Gastroesophageal sphincter (tissue), 3 donors: ENCODE data around the gene UBE2B.

ENCODE experiments used
- POLR2A ChIP-seq, 2 donors: fragments of 450-650 bp; IDR thresholded peaks; one replicate each; pipeline ENCODE4 v1.6.1; 2017; ENCODE audit warnings: antibody characterized with exemption in 2 of 2, mild to moderate bottlenecking in 2 of 2, moderate library complexity in 1 of 2
- TF ChIP-seq, protein P1 (sequence below), 4 experiments: fragments of 200-600 bp in 2 of 4; fragments of 450-650 bp in 2 of 4; sonication (generic) in 1 of 4; IDR thresholded peaks; one replicate each; pipeline ENCODE4 v1.5.1; 2017 to 2019; ENCODE audit warnings: antibody characterized with exemption in 4 of 4, mild to moderate bottlenecking in 2 of 4, moderate library complexity in 2 of 4

DNA sequence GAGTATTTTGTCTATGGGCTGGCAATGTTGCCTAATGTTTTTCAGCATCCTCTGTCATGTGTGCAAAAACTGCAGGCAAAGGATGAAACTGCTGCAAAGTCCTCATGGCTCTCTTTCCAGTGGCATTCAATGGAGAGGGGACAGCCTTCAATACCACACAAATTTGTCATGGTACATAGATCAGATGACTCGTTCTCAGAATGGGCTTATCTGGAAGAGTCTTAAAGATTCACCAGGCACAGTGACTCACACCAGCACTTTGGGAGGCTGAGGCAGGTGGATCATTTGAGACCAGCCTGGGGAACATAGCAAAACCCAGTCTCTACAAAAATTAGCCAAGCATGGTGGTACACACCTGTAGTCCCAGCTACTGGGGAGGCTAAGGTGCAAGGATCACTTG is 35.0 kb downstream of the UBE2B start:
- TF ChIP-seq, protein P1, sequence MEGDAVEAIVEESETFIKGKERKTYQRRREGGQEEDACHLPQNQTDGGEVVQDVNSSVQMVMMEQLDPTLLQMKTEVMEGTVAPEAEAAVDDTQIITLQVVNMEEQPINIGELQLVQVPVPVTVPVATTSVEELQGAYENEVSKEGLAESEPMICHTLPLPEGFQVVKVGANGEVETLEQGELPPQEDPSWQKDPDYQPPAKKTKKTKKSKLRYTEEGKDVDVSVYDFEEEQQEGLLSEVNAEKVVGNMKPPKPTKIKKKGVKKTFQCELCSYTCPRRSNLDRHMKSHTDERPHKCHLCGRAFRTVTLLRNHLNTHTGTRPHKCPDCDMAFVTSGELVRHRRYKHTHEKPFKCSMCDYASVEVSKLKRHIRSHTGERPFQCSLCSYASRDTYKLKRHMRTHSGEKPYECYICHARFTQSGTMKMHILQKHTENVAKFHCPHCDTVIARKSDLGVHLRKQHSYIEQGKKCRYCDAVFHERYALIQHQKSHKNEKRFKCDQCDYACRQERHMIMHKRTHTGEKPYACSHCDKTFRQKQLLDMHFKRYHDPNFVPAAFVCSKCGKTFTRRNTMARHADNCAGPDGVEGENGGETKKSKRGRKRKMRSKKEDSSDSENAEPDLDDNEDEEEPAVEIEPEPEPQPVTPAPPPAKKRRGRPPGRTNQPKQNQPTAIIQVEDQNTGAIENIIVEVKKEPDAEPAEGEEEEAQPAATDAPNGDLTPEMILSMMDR (IDR thresholded peaks at IDR 0.05), result no peak
- no peak for TF ChIP-seq POLR2A (IDR thresholded peaks at IDR 0.05)
